Measurements from ENCODE around the gene IL21R. TPM values are rescaled to one million over a fixed set of nuclear protein-coding genes. Genes with fewer than 3 reads are reported as not detected.

IL21R gene
- total RNA-seq, 6 experiments from 2014 or later = 0.96 to 1.8 (median 1.2) TPM

- H3K27ac Mint-ChIP-seq = no peak overlapping the region
- no peak for TF ChIP-seq CTCF (IDR thresholded peaks at IDR 0.05)
- H3K9me3 Mint-ChIP-seq = peaks cover 20% of the 10 kb centered on the region
- H3K4me1 Mint-ChIP-seq (ENCODE audit: low read depth) = peaks cover 31% of the 10 kb centered on the region
- no peak overlapping the region for H3K4me3 Mint-ChIP-seq
- peaks cover 2% of the 10 kb centered on the region for H3K27me3 Mint-ChIP-seq (ENCODE audit: insufficient read depth)
- no peak for DNase-seq
- peaks cover 8% of the 10 kb centered on the region for H3K36me3 Mint-ChIP-seq (ENCODE audit: low read depth)
Measured at GRCh38 chr16:27398894-27399853, 2.8 kb upstream of the IL21R start.

- Mint-ChIP-seq H3K27ac (no peak overlapping the region), H3K4me3 (no peak overlapping the region), H3K9me3 (peaks cover 12% of the 10 kb centered on the region), H3K27me3 (ENCODE audit: insufficient read depth) (peaks cover 2% of the 10 kb centered on the region), H3K4me1 (ENCODE audit: low read depth) (peaks cover 31% of the 10 kb centered on the region), H3K36me3 (ENCODE audit: low read depth) (peaks cover 3% of the 10 kb centered on the region; the same call in 1 of the 2 replicates)
- TF ChIP-seq CTCF (IDR thresholded peaks at IDR 0.05) = no peak
- no peak for DNase-seq
Measured at GRCh38 chr16:27399969-27400368, 2.0 kb upstream of the IL21R start.

- H3K27ac Mint-ChIP-seq = peak overlapping the region; percentile 75
- H3K9me3 Mint-ChIP-seq = 0 out of 2 replicates have a peak, but pooled peaks cover 2% of the 10 kb centered on the region
- H3K4me1 Mint-ChIP-seq (ENCODE audit: low read depth) = peaks cover 33% of the 10 kb centered on the region
- peak; percentile 74 for DNase-seq
- peaks cover 2% of the 10 kb centered on the region for H3K27me3 Mint-ChIP-seq (ENCODE audit: insufficient read depth)
- peak overlapping the region; percentile 66 for H3K4me3 Mint-ChIP-seq
- TF ChIP-seq CTCF (IDR thresholded peaks at IDR 0.05) = no peak
- no peaks in the 10 kb centered on the region for H3K36me3 Mint-ChIP-seq (ENCODE audit: low read depth)
Measured at GRCh38 chr16:27400751-27401620, 988 bp upstream of the IL21R start.

GRCh38 chr16:27402569-27402963 lies 592 bp downstream of the IL21R start:
- Mint-ChIP-seq H3K4me3 (peak overlapping the region; percentile 82), H3K4me1 (ENCODE audit: low read depth) (peaks cover 48% of the 10 kb centered on the region), H3K27me3 (ENCODE audit: insufficient read depth) (peaks cover 2% of the 10 kb centered on the region), H3K36me3 (ENCODE audit: low read depth) (no peaks in the 10 kb centered on the region), H3K27ac (peak overlapping the region; percentile 73), H3K9me3 (no peaks in the 10 kb centered on the region)
- DNase-seq = no peak
- no peak for TF ChIP-seq CTCF (IDR thresholded peaks at IDR 0.05)

GRCh38 chr16:27402964-27403600 lies 1.1 kb downstream of the IL21R start:
- peaks cover 2% of the 10 kb centered on the region; the same call in 1 of the 2 replicates for H3K36me3 Mint-ChIP-seq (ENCODE audit: low read depth)
- H3K27me3 Mint-ChIP-seq (ENCODE audit: insufficient read depth) = peaks cover 2% of the 10 kb centered on the region
- no peaks in the 10 kb centered on the region for H3K9me3 Mint-ChIP-seq
- DNase-seq = no peak
- H3K4me1 Mint-ChIP-seq (ENCODE audit: low read depth) = peaks cover 54% of the 10 kb centered on the region
- peak overlapping the region; percentile 82; the same call in 1 of the 2 replicates for H3K4me3 Mint-ChIP-seq
- H3K27ac Mint-ChIP-seq = no peak overlapping the region
- TF ChIP-seq CTCF (IDR thresholded peaks at IDR 0.05) = no peak
